LoVo (cell line): ENCODE measurements around the gene AFF3.

Experiments
- DNase-seq: peaks from one replicate; pipeline ENCODE4 v3.0.0-alpha.2; 2016; ENCODE audit warnings: low spot score

AFF3 gene

GRCh38 chr2:99926986-99927385 lies 215.4 kb downstream of the AFF3 start:
- DNase-seq, result no peak

- no peak for DNase-seq
These were observed 216.4 kb downstream of the AFF3 start for GRCh38 chr2:99925960-99926359.

- no peak for DNase-seq
These were observed 219.7 kb downstream of the AFF3 start for GRCh38 chr2:99922664-99923063.

- DNase-seq, result no peak
These were observed 220.5 kb downstream of the AFF3 start for GRCh38 chr2:99921903-99922302.

GRCh38 chr2:99918389-99918788 lies 224.0 kb downstream of the AFF3 start:
- no peak for DNase-seq

- no peak for DNase-seq
These were observed 227.2 kb downstream of the AFF3 start for GRCh38 chr2:99915108-99915675.

GRCh38 chr2:99911736-99912135 lies 230.7 kb downstream of the AFF3 start:
- no peak for DNase-seq

- no peak for DNase-seq
These were observed 231.5 kb downstream of the AFF3 start for GRCh38 chr2:99910902-99911301.

GRCh38 chr2:99905636-99906035 lies 236.8 kb downstream of the AFF3 start:
- DNase-seq, result no peak

- no peak for DNase-seq
These were observed 237.4 kb downstream of the AFF3 start for GRCh38 chr2:99905025-99905424.

GRCh38 chr2:99903981-99904380 lies 238.4 kb downstream of the AFF3 start:
- no peak for DNase-seq

- DNase-seq, result no peak
These were observed 241.8 kb downstream of the AFF3 start for GRCh38 chr2:99900556-99900955.

GRCh38 chr2:99899882-99900281 lies 242.5 kb downstream of the AFF3 start:
- no peak for DNase-seq

- no peak for DNase-seq
These were observed 243.1 kb downstream of the AFF3 start for GRCh38 chr2:99899058-99899855.

- no peak for DNase-seq
These were observed 243.9 kb downstream of the AFF3 start for GRCh38 chr2:99898336-99899048.

GRCh38 chr2:99891428-99891780 lies 251.0 kb downstream of the AFF3 start:
- no peak for DNase-seq

- no peak for DNase-seq
These were observed 251.6 kb downstream of the AFF3 start for GRCh38 chr2:99890568-99891427.

GRCh38 chr2:99888617-99889016 lies 253.8 kb downstream of the AFF3 start:
- no peak for DNase-seq

- no peak for DNase-seq
These were observed 256.0 kb downstream of the AFF3 start for GRCh38 chr2:99886418-99886817.

- DNase-seq, result no peak
These were observed 259.0 kb downstream of the AFF3 start for GRCh38 chr2:99883358-99883757.

- no peak for DNase-seq
These were observed 260.3 kb downstream of the AFF3 start for GRCh38 chr2:99881901-99882591.

- DNase-seq, result no peak
These were observed 261.5 kb downstream of the AFF3 start for GRCh38 chr2:99880964-99881294.
